Measurements from ENCODE around the gene MARCHF4. TPM values are rescaled to one million over a fixed set of nuclear protein-coding genes. Genes with fewer than 3 reads are reported as not detected.

Gene MARCHF4
- total RNA-seq, 1 experiment from 2014 or later = 1.3 TPM

DNA sequence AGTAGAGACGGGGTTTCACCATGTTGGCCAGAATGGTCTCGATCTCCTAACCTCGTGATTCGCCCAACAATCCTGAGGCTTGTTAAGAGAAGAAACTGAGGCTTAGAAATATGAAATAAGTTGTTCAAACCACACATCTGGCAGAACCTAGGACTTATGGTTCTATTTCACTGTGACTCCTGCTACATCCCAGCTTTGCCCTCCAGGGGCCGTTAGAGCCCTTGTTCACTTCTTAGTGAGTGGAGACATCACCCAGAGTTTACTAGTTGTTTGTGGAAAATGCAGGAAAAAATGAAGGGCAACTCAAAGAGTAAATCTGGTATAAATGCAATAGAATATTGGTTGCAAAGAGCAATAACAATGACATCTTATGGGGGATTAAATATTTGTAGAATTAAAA is 43.9 kb downstream of the MARCHF4 start:
- CTCF ChIA-PET = interaction anchor here (0.5 to 1.5 kb wide), 2 partner anchors 77 to 125 kb away, joined by 3 to 4 read pairs; no protein-coding TSS in a partner anchor
- Histone ChIP-seq H3K4me3 (ENCODE audit: low read depth in 2 of 2, low read length in 2 of 2) (no peak overlapping the region), H3K27ac (ENCODE audit: low read length) (no peak overlapping the region), H3K27me3 (ENCODE audit: control insufficient read depth, insufficient read depth, low read length) (no peaks in the 10 kb centered on the region; the same call in 1 of the 2 replicates), H3K9me3 (ENCODE audit: control insufficient read depth, insufficient read depth, low read depth, low read length) (no peaks in the 10 kb centered on the region), H3K4me1 (ENCODE audit: control insufficient read depth, insufficient read depth, low read length) (no peaks in the 10 kb centered on the region), H3K36me3 (ENCODE audit: control insufficient read depth, insufficient read depth, low read length) (no peaks in the 10 kb centered on the region)
- BruUV-seq (replicated peaks) = no TSS peak
- intact Hi-C loops (cut with micrococcal nuclease; ENCODE audit: unreplicated experiment) = no loop called here
- POLR2A ChIA-PET = interaction anchor here (0.7 kb wide), 1 partner anchor 198 kb away, joined by 3 read pairs; no protein-coding TSS in a partner anchor
- ATAC-seq (peak; percentile 72; the same call in 1 of the 2 replicates), DNase-seq (ENCODE audit: low read depth, low spot score) (no peak)
- in situ Hi-C loops (cut with HindIII; ENCODE audit: low pct_unique_long_range_greater_than_20kb, low sequenced_read_pairs) = no loop called here
- no peak for TF ChIP-seq POLR2AphosphoS5 (IDR thresholded peaks at IDR 0.05; ENCODE audit: low read depth, low read length)
- TF ChIP-seq, protein P1, sequence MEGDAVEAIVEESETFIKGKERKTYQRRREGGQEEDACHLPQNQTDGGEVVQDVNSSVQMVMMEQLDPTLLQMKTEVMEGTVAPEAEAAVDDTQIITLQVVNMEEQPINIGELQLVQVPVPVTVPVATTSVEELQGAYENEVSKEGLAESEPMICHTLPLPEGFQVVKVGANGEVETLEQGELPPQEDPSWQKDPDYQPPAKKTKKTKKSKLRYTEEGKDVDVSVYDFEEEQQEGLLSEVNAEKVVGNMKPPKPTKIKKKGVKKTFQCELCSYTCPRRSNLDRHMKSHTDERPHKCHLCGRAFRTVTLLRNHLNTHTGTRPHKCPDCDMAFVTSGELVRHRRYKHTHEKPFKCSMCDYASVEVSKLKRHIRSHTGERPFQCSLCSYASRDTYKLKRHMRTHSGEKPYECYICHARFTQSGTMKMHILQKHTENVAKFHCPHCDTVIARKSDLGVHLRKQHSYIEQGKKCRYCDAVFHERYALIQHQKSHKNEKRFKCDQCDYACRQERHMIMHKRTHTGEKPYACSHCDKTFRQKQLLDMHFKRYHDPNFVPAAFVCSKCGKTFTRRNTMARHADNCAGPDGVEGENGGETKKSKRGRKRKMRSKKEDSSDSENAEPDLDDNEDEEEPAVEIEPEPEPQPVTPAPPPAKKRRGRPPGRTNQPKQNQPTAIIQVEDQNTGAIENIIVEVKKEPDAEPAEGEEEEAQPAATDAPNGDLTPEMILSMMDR (IDR thresholded peaks at IDR 0.05) = peak; percentile 40

DNA sequence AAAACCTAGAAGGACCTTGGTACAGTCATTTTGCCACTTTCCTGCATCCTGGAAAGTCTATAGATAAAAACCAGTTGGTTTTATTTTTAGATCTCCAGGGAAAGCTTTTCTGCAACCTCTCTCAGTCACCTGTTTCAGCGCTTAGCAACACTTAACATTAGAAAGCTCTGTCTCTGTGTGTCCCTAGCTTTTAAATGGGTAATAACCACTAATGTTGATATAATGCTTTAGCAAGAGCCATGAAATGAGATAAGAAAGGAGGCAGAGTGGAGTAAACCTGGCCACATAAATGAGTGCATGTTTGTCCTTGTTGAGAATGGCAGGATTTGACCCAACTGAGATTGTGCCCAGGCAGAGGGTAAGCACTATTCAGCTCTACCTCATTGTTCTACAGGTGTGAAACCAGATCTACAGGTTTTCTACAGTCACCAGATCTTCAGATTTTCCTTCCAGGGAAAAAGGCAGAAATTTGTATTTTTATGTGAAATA is 44.8 kb downstream of the MARCHF4 start:
- CTCF ChIA-PET = interaction anchor here (1.5 kb wide), 1 partner anchor 78 kb away, joined by 4 read pairs; no protein-coding TSS in a partner anchor
- no peak for TF ChIP-seq TCF7L2 (IDR thresholded peaks at IDR 0.05; ENCODE audit: low read depth, low read length)
- intact Hi-C loops (cut with micrococcal nuclease; ENCODE audit: unreplicated experiment) (no loop called here), in situ Hi-C loops (cut with HindIII; ENCODE audit: low pct_unique_long_range_greater_than_20kb, low sequenced_read_pairs) (no loop called here)
- Histone ChIP-seq H3K4me1 (ENCODE audit: control insufficient read depth, insufficient read depth, low read length) (no peaks in the 10 kb centered on the region), H3K27me3 (ENCODE audit: control insufficient read depth, insufficient read depth, low read length) (no peaks in the 10 kb centered on the region; the same call in 1 of the 2 replicates), H3K27ac (ENCODE audit: low read length) (no peak overlapping the region), H3K4me3 (ENCODE audit: low read depth in 2 of 2, low read length in 2 of 2) (no peak overlapping the region), H3K36me3 (ENCODE audit: control insufficient read depth, insufficient read depth, low read length) (no peaks in the 10 kb centered on the region), H3K9me3 (ENCODE audit: control insufficient read depth, insufficient read depth, low read depth, low read length) (no peaks in the 10 kb centered on the region)
- BruUV-seq (replicated peaks) = no TSS peak
- POLR2A ChIA-PET = interaction anchor here (0.7 kb wide), 1 partner anchor 199 kb away, joined by 3 read pairs; no protein-coding TSS in a partner anchor
- no peak for ATAC-seq
- no peak for DNase-seq (ENCODE audit: low read depth, low spot score)

Other genes with a start within 250 kb of the MARCHF4 start
- 26.4 TPM for gene SMARCAL1, start 40.0 kb upstream of the MARCHF4 start, total RNA-seq (2021; ENCODE audit: unreplicated experiment)
- 1,826 TPM for gene RPL37A, start 126.4 kb upstream of the MARCHF4 start, total RNA-seq (2021; ENCODE audit: unreplicated experiment)